ENCODE measurements around the gene ATAD2B.

DNA sequence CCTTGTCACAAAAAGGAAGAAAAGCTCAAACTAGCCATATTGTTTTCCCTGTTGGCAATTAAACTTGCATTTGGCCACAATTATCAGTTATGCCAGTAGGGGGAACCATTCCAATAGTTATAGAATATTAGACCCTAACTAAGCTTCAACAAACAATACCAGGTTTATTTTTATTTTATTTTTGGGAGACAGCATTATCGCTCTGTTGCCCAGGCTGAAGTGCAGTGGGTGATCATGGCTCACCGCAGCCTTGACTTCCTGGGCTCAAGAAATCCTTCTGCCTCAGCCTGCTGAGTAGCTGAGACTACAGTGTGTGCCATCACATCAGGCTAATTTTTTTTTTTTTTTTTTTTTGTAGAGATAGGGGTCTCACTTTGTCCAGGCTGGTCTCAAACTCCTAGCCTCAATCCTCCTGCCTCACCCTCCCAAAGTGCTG, 102.1 kb downstream of the ATAD2B start:
- TF ChIP-seq POLR2A (IDR thresholded peaks at IDR 0.05; ENCODE audit: low read length) (no peak), GATA1 (IDR thresholded peaks at IDR 0.05; ENCODE audit: low read depth, low read length) (no peak)

Measured in erythroblast (primary cell).